Calu3 (cell line): ENCODE data around the gene PPP6R2. TPM values are rescaled to one million over a fixed set of nuclear protein-coding genes. Genes with fewer than 3 reads are reported as not detected.

Source experiments
- BruUV-seq: library from RNA; stranded (reverse); fragments of 400-500 nt; replicated peaks from 2 replicates; lab custom pipeline; 2021; lab: Mats Ljungman, UMichigan
- CTCF ChIA-PET: fragments of 300-600 bp; sonication (Branson Sonifier 250); formaldehyde crosslinking; loops from one replicate; lab custom pipeline; 2022; ENCODE audit warnings: antibody characterized with exemption; lab: Charles Lee
- DNase-seq: peaks from one replicate; pipeline ENCODE4 v3.0.0; 2022
- H3K27ac Mint-ChIP-seq: one replicate; pipeline ENCODE4 v1.8.0; 2022; ENCODE audit warnings: mixed read lengths; ENCODE audit not compliant: unreplicated experiment
- H3K27me3 Mint-ChIP-seq: one replicate; pipeline ENCODE4 v1.8.0; 2022; ENCODE audit warnings: mixed read lengths; ENCODE audit not compliant: unreplicated experiment
- H3K36me3 Mint-ChIP-seq: one replicate; pipeline ENCODE4 v1.8.0; 2022; ENCODE audit warnings: mild to moderate bottlenecking, moderate library complexity, mixed read lengths; ENCODE audit not compliant: insufficient read depth, unreplicated experiment
- H3K4me1 Mint-ChIP-seq: one replicate; pipeline ENCODE4 v1.8.0; 2022; ENCODE audit warnings: mild to moderate bottlenecking, low read depth, mixed read lengths; ENCODE audit not compliant: unreplicated experiment
- H3K4me3 Mint-ChIP-seq: one replicate; pipeline ENCODE4 v1.8.0; 2022; ENCODE audit warnings: mild to moderate bottlenecking, low read depth, moderate library complexity, mixed read lengths; ENCODE audit not compliant: unreplicated experiment
- H3K9me3 Mint-ChIP-seq: one replicate; pipeline ENCODE4 v1.8.0; 2022; ENCODE audit warnings: low read depth, mixed read lengths; ENCODE audit not compliant: unreplicated experiment
- intact Hi-C: fragments of 100-400 bp; cut with micrococcal nuclease; formaldehyde crosslinking; loops from one replicate; pipeline ENCODE4 v1.10.0; 2022; ENCODE audit not compliant: unreplicated experiment
- total RNA-seq: library from RNA; stranded (reverse); gene quantifications from 2 replicates; pipeline ENCODE4 v1.2.3, GENCODE V29; 2022
- TF ChIP-seq, protein P1 (sequence below): fragments of 200-600 bp; IDR thresholded peaks from one replicate; pipeline ENCODE4 v1.8.0; 2022; ENCODE audit warnings: antibody characterized with exemption; ENCODE audit not compliant: unreplicated experiment

PPP6R2 gene
- total RNA-seq, 1 experiment from 2014 or later = 47.1 TPM

- H3K9me3 Mint-ChIP-seq = no peaks in the 10 kb centered on the region
- H3K4me1 Mint-ChIP-seq = no peaks in the 10 kb centered on the region
- DNase-seq = no peak
- no peak overlapping the region for H3K4me3 Mint-ChIP-seq
- intact Hi-C loops = no loop called here
- H3K27me3 Mint-ChIP-seq = no peaks in the 10 kb centered on the region
- TF ChIP-seq, protein P1, sequence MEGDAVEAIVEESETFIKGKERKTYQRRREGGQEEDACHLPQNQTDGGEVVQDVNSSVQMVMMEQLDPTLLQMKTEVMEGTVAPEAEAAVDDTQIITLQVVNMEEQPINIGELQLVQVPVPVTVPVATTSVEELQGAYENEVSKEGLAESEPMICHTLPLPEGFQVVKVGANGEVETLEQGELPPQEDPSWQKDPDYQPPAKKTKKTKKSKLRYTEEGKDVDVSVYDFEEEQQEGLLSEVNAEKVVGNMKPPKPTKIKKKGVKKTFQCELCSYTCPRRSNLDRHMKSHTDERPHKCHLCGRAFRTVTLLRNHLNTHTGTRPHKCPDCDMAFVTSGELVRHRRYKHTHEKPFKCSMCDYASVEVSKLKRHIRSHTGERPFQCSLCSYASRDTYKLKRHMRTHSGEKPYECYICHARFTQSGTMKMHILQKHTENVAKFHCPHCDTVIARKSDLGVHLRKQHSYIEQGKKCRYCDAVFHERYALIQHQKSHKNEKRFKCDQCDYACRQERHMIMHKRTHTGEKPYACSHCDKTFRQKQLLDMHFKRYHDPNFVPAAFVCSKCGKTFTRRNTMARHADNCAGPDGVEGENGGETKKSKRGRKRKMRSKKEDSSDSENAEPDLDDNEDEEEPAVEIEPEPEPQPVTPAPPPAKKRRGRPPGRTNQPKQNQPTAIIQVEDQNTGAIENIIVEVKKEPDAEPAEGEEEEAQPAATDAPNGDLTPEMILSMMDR = no peak
- H3K27ac Mint-ChIP-seq = no peak overlapping the region
- H3K36me3 Mint-ChIP-seq = peaks cover 1% of the 10 kb centered on the region
- CTCF ChIA-PET = no interaction called here
- BruUV-seq = no TSS peak
Observed at GRCh38 chr22:50348058-50348457, 4.9 kb downstream of the PPP6R2 start.

DNA sequence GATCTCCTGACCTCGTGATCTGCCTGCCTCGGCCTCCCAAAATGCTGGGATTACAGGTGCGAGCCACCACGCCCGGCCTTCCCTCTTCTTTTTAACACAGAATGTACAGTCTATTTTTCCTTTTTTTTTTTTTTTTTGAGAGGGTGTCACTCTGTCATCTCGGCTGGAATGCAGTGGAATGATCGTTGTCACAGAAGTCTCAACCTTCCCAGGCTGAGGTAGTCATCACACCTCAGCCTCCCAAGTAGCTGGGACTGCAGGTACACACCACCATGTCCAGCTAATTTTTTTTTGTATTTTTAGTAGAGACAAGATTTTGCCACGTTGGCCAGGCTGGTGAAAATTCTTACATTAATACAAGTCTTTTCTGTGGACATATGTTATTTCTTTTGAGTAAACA lies 13.1 kb downstream of the PPP6R2 start:
- CTCF ChIA-PET = interaction anchor here (0.6 kb wide), 1 partner anchor 86 kb away, joined by 5 read pairs; no protein-coding TSS in a partner anchor

DNA sequence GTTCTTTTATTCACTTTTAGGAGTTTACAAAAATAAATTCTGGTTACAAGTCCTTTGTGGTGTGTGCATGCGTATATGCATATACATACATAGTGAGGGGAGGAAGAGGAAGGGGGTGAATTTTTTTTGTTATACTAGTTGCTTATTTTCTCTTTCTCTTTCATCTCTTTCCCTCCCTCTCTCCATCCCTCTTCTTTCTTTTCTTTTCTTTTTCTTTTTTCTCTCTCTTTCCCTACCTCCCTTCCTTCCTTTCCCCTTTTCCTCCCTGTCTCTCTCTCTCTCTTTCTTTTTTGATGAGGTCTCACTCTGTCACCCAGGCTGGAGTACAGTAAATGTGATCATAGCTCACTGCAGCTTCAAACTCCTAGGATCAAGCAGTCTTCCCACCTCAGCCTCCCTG lies 14.1 kb downstream of the PPP6R2 start:
- no peaks in the 10 kb centered on the region for H3K9me3 Mint-ChIP-seq
- H3K4me1 Mint-ChIP-seq = no peaks in the 10 kb centered on the region
- DNase-seq = no peak
- no peak overlapping the region for H3K4me3 Mint-ChIP-seq
- no peak overlapping the region for H3K27ac Mint-ChIP-seq
- no TSS peak for BruUV-seq
- intact Hi-C loops = no loop called here
- peaks cover 10% of the 10 kb centered on the region for H3K36me3 Mint-ChIP-seq
- CTCF ChIA-PET = no interaction called here
- H3K27me3 Mint-ChIP-seq = no peaks in the 10 kb centered on the region
- TF ChIP-seq, protein P1 = no peak

More for the DNA sequence above, 13.1 kb downstream of the PPP6R2 start:
- H3K36me3 Mint-ChIP-seq = peaks cover 10% of the 10 kb centered on the region
- TF ChIP-seq, protein P1 = no peak
- H3K9me3 Mint-ChIP-seq = no peaks in the 10 kb centered on the region
- no peaks in the 10 kb centered on the region for H3K27me3 Mint-ChIP-seq
- no peaks in the 10 kb centered on the region for H3K4me1 Mint-ChIP-seq
- intact Hi-C loops = no loop called here
- DNase-seq = no peak
- no peak overlapping the region for H3K27ac Mint-ChIP-seq
- H3K4me3 Mint-ChIP-seq = no peak overlapping the region
- no TSS peak for BruUV-seq

DNA sequence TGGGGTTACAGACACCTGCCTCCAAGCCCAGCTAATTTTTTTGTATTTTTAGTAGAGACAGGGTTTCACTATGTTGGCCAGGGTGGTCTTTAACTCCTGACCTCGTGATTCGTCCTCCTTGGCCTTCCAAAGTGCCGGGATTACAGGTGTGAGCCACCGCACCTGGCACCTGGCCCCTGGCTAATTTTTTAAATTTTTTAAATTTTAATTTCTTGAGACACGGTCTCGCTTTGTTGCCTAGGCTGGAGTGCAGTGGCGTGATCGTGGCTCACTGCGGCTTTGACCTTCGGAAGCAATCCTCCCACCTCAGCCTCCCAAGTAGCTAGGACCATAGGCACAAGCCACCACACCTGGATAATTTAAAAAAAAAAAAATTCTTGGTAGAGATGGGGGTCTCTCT lies 14.6 kb downstream of the PPP6R2 start:
- Mint-ChIP-seq H3K4me1 (no peaks in the 10 kb centered on the region), H3K9me3 (no peaks in the 10 kb centered on the region), H3K27me3 (no peaks in the 10 kb centered on the region), H3K4me3 (no peak overlapping the region), H3K27ac (no peak overlapping the region), H3K36me3 (peaks cover 10% of the 10 kb centered on the region)
- BruUV-seq = no TSS peak
- TF ChIP-seq, protein P1 = no peak
- CTCF ChIA-PET = interaction anchor here (0.6 kb wide), 1 partner anchor 17 kb away, joined by 3 read pairs; no protein-coding TSS in a partner anchor
- intact Hi-C loops = no loop called here
- DNase-seq = no peak
